IMR-90 (cell line): ENCODE data around the gene MYBPHL. TPM values are rescaled to one million over a fixed set of nuclear protein-coding genes. Genes with fewer than 3 reads are reported as not detected.

ENCODE experiments used
- ATAC-seq: fragments of 200-7000 bp; cut with Tn5 transposase; 2 replicates; pipeline ENCODE4 v1.9.1; 2020; ENCODE audit warnings: low read depth, mild to moderate bottlenecking, moderate library complexity
- BruUV-seq: library from RNA; stranded (reverse); fragments of 400-500 nt; replicated peaks from 2 replicates; lab custom pipeline; 2021; lab: Mats Ljungman, UMichigan
- CTCF ChIA-PET: fragments of 300-600 bp; formaldehyde crosslinking; extraction: SDS; loops from one replicate; lab custom pipeline; 2021; ENCODE audit warnings: antibody characterized with exemption; lab: Yijun Ruan, JAX
- POLR2A ChIA-PET: fragments of 300-600 bp; sonication (Branson Sonifier 250); formaldehyde crosslinking; loops from one replicate; lab custom pipeline; 2022; ENCODE audit warnings: antibody characterized with exemption; ENCODE audit not compliant: unreplicated experiment; lab: Charles Lee
- DNase-seq: peaks from one replicate; pipeline ENCODE4 v3.0.0; 2013
- H2AFZ ChIP-seq: replicated peaks from 2 replicates; pipeline ENCODE3; 2013; ENCODE audit warnings: low read length, mild to moderate bottlenecking; ENCODE audit not compliant: poor library complexity
- H2AK5ac ChIP-seq: 2 replicates; pipeline ENCODE4 v1.6.1; 2013; ENCODE audit warnings: low read depth, low read length, inconsistent platforms
- H2AK9ac ChIP-seq: replicated peaks from 2 replicates; pipeline ENCODE3; 2013; ENCODE audit warnings: mild to moderate bottlenecking, low read depth, low read length, moderate library complexity; ENCODE audit not compliant: poor library complexity
- H2BK120ac ChIP-seq: 2 replicates; pipeline ENCODE4 v1.6.1; 2013; ENCODE audit warnings: low read depth, low read length, inconsistent platforms
- H2BK15ac ChIP-seq: 3 replicates; pipeline ENCODE4 v1.6.1; 2013; ENCODE audit warnings: low read depth, low read length, inconsistent platforms
- H2BK20ac ChIP-seq: 2 replicates; pipeline ENCODE4 v1.6.1; 2013; ENCODE audit warnings: low read depth, mild to moderate bottlenecking, inconsistent platforms, low read length, moderate library complexity
- H2BK5ac ChIP-seq: 2 replicates; pipeline ENCODE4 v1.6.1; 2013; ENCODE audit warnings: mild to moderate bottlenecking, low read depth, low read length, inconsistent platforms; ENCODE audit not compliant: poor library complexity, severe bottlenecking
- H3K14ac ChIP-seq: replicated peaks from 2 replicates; pipeline ENCODE4 v1.6.1; 2013; ENCODE audit warnings: low read depth, low read length, inconsistent platforms
- H3K18ac ChIP-seq: 2 replicates; pipeline ENCODE4 v1.6.1; 2013; ENCODE audit warnings: low read depth, low read length, control low read depth
- H3K23ac ChIP-seq: 2 replicates; pipeline ENCODE4 v1.6.1; 2013; ENCODE audit warnings: low read depth, low read length, inconsistent platforms
- H3K27ac ChIP-seq: 2 replicates; pipeline ENCODE4 v1.5.1; 2013; ENCODE audit warnings: mild to moderate bottlenecking, control low read depth, low read length; ENCODE audit not compliant: insufficient read depth
- H3K27me3 ChIP-seq: 2 replicates; pipeline ENCODE4 v1.6.1; 2013; ENCODE audit warnings: low read length; ENCODE audit not compliant: control insufficient read depth, insufficient read depth
- H3K36me3 ChIP-seq: 2 replicates; pipeline ENCODE4 v1.6.1; 2013; ENCODE audit warnings: low read length, mixed read lengths; ENCODE audit not compliant: control insufficient read depth, insufficient read depth
- H3K4ac ChIP-seq: 2 replicates; pipeline ENCODE4 v1.6.1; 2013; ENCODE audit warnings: low read depth, low read length, inconsistent platforms
- H3K4me1 ChIP-seq: 2 replicates; pipeline ENCODE4 v1.6.1; 2013; ENCODE audit warnings: low read length, mixed read lengths; ENCODE audit not compliant: control insufficient read depth, insufficient read depth
- H3K4me2 ChIP-seq: 2 replicates; pipeline ENCODE4 v1.6.1; 2013; ENCODE audit warnings: low read depth, mild to moderate bottlenecking, control low read depth, low read length, moderate library complexity
- H3K4me3 ChIP-seq: 2 replicates; pipeline ENCODE4 v1.5.1; 2013; ENCODE audit warnings: low read depth, mild to moderate bottlenecking, control low read depth, low read length, moderate library complexity; ENCODE audit not compliant: insufficient read depth
- H3K56ac ChIP-seq: 2 replicates; pipeline ENCODE4 v1.6.1; 2013; ENCODE audit warnings: low read length, inconsistent platforms; ENCODE audit not compliant: insufficient read depth; ENCODE audit errors: extremely low read depth
- H3K79me1 ChIP-seq, 2 experiments: 2 replicates each; pipeline ENCODE4 v1.6.1; 2013; ENCODE audit warnings: low read length in 2 of 2, inconsistent platforms in 1 of 2, low read depth in 1 of 2
- H3K9ac ChIP-seq: 2 replicates; pipeline ENCODE4 v1.6.1; 2013; ENCODE audit warnings: low read depth, low read length, control low read depth
- H3K9me1 ChIP-seq: 2 replicates; pipeline ENCODE4 v1.6.1; 2013; ENCODE audit warnings: low read length, inconsistent platforms; ENCODE audit not compliant: insufficient read depth
- H3K9me3 ChIP-seq: 2 replicates; pipeline ENCODE4 v1.6.1; 2013; ENCODE audit warnings: low read length; ENCODE audit not compliant: control insufficient read depth, insufficient read depth
- H4K20me1 ChIP-seq: 2 replicates; pipeline ENCODE4 v1.6.1; 2013; ENCODE audit warnings: low read length, inconsistent platforms; ENCODE audit not compliant: insufficient read depth
- H4K5ac ChIP-seq: 2 replicates; pipeline ENCODE4 v1.6.1; 2013; ENCODE audit warnings: mild to moderate bottlenecking, low read depth, low read length, control low read depth
- H4K8ac ChIP-seq, 2 experiments: 2 replicates each; pipeline ENCODE4 v1.6.1; 2013; ENCODE audit warnings: low read depth in 2 of 2, low read length in 2 of 2, control low read depth in 1 of 2, inconsistent platforms in 1 of 2
- H4K91ac ChIP-seq: 2 replicates; pipeline ENCODE4 v1.6.1; 2013; ENCODE audit warnings: low read depth, low read length, inconsistent platforms; ENCODE audit not compliant: insufficient read depth
- CEBPB ChIP-seq: IDR thresholded peaks from 2 replicates; pipeline ENCODE4 v1.6.1; 2012; ENCODE audit warnings: low read depth, low read length, improper control_type of control experiment
- MAFK ChIP-seq: IDR thresholded peaks from 2 replicates; pipeline ENCODE4 v1.6.1; 2012; ENCODE audit warnings: low read depth, low read length, improper control_type of control experiment
- MXI1 ChIP-seq: IDR thresholded peaks from 2 replicates; pipeline ENCODE4 v1.6.1; 2012; ENCODE audit warnings: low read depth, mild to moderate bottlenecking, low read length, moderate library complexity, borderline replicate concordance
- NFE2L2 ChIP-seq: fragments of 150-350 bp; IDR thresholded peaks from 2 replicates; pipeline ENCODE4 v1.6.1; 2016; ENCODE audit warnings: low read depth, mild to moderate bottlenecking, low read length
- POLR2A ChIP-seq: IDR thresholded peaks from 2 replicates; pipeline ENCODE4 v1.6.1; 2012; ENCODE audit warnings: mild to moderate bottlenecking, low read depth, low read length
- RFX5 ChIP-seq: IDR thresholded peaks from 2 replicates; pipeline ENCODE4 v1.8.0; 2012; ENCODE audit warnings: low read depth, mild to moderate bottlenecking, low read length, moderate library complexity
- SMC3 ChIP-seq: fragments of 150-350 bp; IDR thresholded peaks from 2 replicates; pipeline ENCODE4 v1.6.1; 2016; ENCODE audit warnings: low read depth, mild to moderate bottlenecking, antibody characterized with exemption, low read length, moderate library complexity
- USF2 ChIP-seq: fragments of 150-350 bp; IDR thresholded peaks from 2 replicates; pipeline ENCODE4 v1.6.1; 2017; ENCODE audit warnings: mild to moderate bottlenecking, antibody characterized with exemption, low read length, low read depth
- WGBS, 2 experiments: methylation state at CpG; one replicate each; pipeline versions ENCODE4 v1.1.5 to v1.1.7; 2013; ENCODE audit warnings: missing lambda C conversion rate in 2 of 2; ENCODE audit not compliant: insufficient read length in 1 of 2; ENCODE audit errors: extremely low coverage in 2 of 2; 5-methylcytosine and 5-hydroxymethylcytosine counted together
- dilution Hi-C: fragments of 300-500 bp; cut with HindIII; formaldehyde crosslinking; loops from one replicate; pipeline ENCODE4 v1.14.3; 2018; ENCODE audit warnings: low sequenced_read_pairs; ENCODE audit not compliant: unreplicated experiment
- in situ Hi-C: fragments of 300-500 bp; cut with MboI; formaldehyde crosslinking; loops from 3 replicates; pipeline ENCODE4 v1.14.3; 2019; ENCODE audit warnings: low sequenced_read_pairs, inconsistent platforms, mixed read lengths
- intact Hi-C: fragments of 100-400 bp; cut with micrococcal nuclease; formaldehyde crosslinking; loops from 2 replicates; pipeline ENCODE4 v1.10.0; 2022
- polyA plus RNA-seq, 3 experiments: library from polyadenylated mRNA; depleted of rRNA; stranded (reverse); fragments of >200 nt; gene quantifications; 2 replicates each; pipeline ENCODE4 v1.2.3, GENCODE V29; 2012; ENCODE audit warnings: low replicate concordance in 1 of 3
- total RNA-seq: library from RNA; depleted of rRNA; stranded (reverse); fragments of >200 nt; gene quantifications from 2 replicates; pipeline ENCODE4 v1.2.3, GENCODE V29; 2012

Gene MYBPHL
- total and polyA plus RNA-seq, 2 of the 4 experiments (the other 2 are of a cell fraction) = 0.07 TPM; not detected in 1

- no peak for TF ChIP-seq NFE2L2
Measured at GRCh38 chr1:109273570-109274288, 33.1 kb downstream of the MYBPHL start (continued).

- H3K9me3 ChIP-seq = peaks cover 2% of the 10 kb centered on the region; the same call in 1 of the 2 replicates
- no peak overlapping the region for H2BK120ac ChIP-seq
- no peak overlapping the region for H3K27ac ChIP-seq
- H4K8ac ChIP-seq = no peak overlapping the region
- no peaks in the 10 kb centered on the region for H4K20me1 ChIP-seq
- peak overlapping the region; percentile 6; the same call in 1 of the 2 replicates for H3K4ac ChIP-seq
- peak overlapping the region; percentile 23 for H2AK9ac ChIP-seq
- no peak overlapping the region for H3K4me3 ChIP-seq
- H4K5ac ChIP-seq = no peak overlapping the region
- no peak overlapping the region for H3K56ac ChIP-seq
- no peak for DNase-seq
- 90% methylated on average over 8 of the region's 16 CpGs; no CpG with 5 or more reads in 1 of the 2 experiments for WGBS, 2 experiments
- ChIA-PET POLR2A (no interaction called here), CTCF (no interaction called here)
- dilution Hi-C loops = no loop called here
- no peak overlapping the region for H2BK15ac ChIP-seq
- no peak for ATAC-seq
- H3K9me1 ChIP-seq = peaks cover 5% of the 10 kb centered on the region; the same call in 1 of the 2 replicates
- no peak overlapping the region for H3K4me2 ChIP-seq
- H2AK5ac ChIP-seq = no peak overlapping the region
- no peaks in the 10 kb centered on the region for H3K27me3 ChIP-seq
- no peak overlapping the region for H2BK5ac ChIP-seq
- in situ Hi-C loops = no loop called here
- intact Hi-C loops = no loop called here
- H3K4me1 ChIP-seq = peaks cover 14% of the 10 kb centered on the region
- H3K79me1 ChIP-seq = peaks cover 0 to 10% of the 10 kb centered on the region in 2 experiments; a peak in 3 of 4 replicates
- H2AFZ ChIP-seq = peak overlapping the region; percentile 61
- no peak overlapping the region for H3K14ac ChIP-seq
- H3K36me3 ChIP-seq = peaks cover 2% of the 10 kb centered on the region; the same call in 1 of the 2 replicates
- H4K91ac ChIP-seq = no peak overlapping the region
- H3K23ac ChIP-seq = no peak overlapping the region
- no TSS peak for BruUV-seq
- no peak overlapping the region for H3K18ac ChIP-seq
- no peak overlapping the region for H3K9ac ChIP-seq
- no peak overlapping the region for H2BK20ac ChIP-seq
- no peak for TF ChIP-seq SMC3
- no peak for TF ChIP-seq CEBPB
- no peak for TF ChIP-seq MAFK
- no peak for TF ChIP-seq USF2
- no peak for TF ChIP-seq RFX5
- TF ChIP-seq MXI1 = no peak
- no peak for TF ChIP-seq POLR2A
Measured at GRCh38 chr1:109272831-109273547, 33.8 kb downstream of the MYBPHL start.
